Measurements from ENCODE around the gene CDHR5. TPM values are rescaled to one million over a fixed set of nuclear protein-coding genes. Genes with fewer than 3 reads are reported as not detected.
"Not testable (repeated sequence)": the region's sequence is repeated elsewhere in the genome, so short reads cannot be mapped to it uniquely, and the experiment has no call there.

CDHR5 gene
- total RNA-seq, 1 experiment from 2014 or later = not detected

DNA sequence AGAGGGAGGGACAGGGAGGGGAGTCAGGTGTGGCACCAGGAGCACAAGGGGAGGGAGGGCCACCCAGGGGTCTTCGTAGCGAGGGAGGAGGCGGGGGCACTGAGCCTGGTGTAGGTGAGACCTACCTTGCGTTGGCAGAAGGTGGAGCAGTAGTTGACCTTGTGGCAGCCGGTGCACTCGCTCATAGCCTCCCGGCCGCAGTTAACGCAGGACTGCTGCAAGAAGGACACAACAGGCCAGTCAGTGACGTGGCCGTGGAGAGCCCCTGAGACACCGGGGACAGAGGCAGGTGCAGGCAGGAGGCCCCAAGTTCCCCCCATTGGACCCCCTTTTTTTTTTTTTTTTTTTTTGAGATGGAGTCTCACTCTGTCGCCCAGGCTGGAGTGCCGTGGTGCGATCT lies 29.1 kb upstream of the CDHR5 start:
- Histone ChIP-seq H3K4me3 (ENCODE audit: low read length) (no peak overlapping the region), H3K27ac (ENCODE audit: low read length) (no peak overlapping the region), H4K20me1 (ENCODE audit: insufficient read depth, low read depth, low read length) (peaks cover 35% of the 10 kb centered on the region), H3K9ac (ENCODE audit: low read length) (no peak overlapping the region), H3K27me3 (ENCODE audit: low read length) (no peaks in the 10 kb centered on the region), H3K4me2 (ENCODE audit: low read depth, low read length, poor library complexity, severe bottlenecking) (no peak overlapping the region), H3K9me2 (replicated peaks; ENCODE audit: insufficient read depth, low read length) (no peaks in the 10 kb centered on the region), H3K79me2 (ENCODE audit: low read length) (no peaks in the 10 kb centered on the region), H3K36me3 (ENCODE audit: insufficient read depth, low read length) (peaks cover 5% of the 10 kb centered on the region; the same call in 1 of the 2 replicates), H3K4me1 (ENCODE audit: low read length) (no peaks in the 10 kb centered on the region), H3K9me3 (ENCODE audit: low read length) (no peaks in the 10 kb centered on the region), H2AFZ (ENCODE audit: low read length) (no peak overlapping the region)
- DNase-seq = no peak

DNA sequence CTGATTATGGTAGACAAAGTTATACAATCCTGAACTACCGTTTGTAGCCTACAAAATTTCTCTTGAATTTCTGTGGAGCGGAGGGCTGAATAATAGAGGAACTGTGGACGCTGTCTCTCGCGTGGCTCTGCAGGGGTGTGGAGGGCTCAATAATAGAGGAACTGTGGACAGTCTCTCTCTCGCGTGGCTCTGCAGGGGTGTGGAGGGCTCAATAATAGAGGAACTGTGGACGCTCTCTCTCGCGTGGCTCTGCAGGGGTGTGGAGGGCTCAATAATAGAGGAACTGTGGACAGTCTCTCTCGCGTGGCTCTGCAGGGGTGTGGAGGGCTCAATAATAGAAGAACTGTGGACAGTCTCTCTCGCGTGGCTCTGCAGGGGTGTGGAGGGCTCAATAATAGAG lies 28.4 kb upstream of the CDHR5 start:
- H2AFZ ChIP-seq (ENCODE audit: low read length); H3K9me2 ChIP-seq (replicated peaks; ENCODE audit: insufficient read depth, low read length); H3K27me3 ChIP-seq (ENCODE audit: low read length); H3K4me2 ChIP-seq (ENCODE audit: low read depth, low read length, poor library complexity, severe bottlenecking); H3K9ac ChIP-seq (ENCODE audit: low read length); H3K4me3 ChIP-seq (ENCODE audit: low read length); DNase-seq; H3K27ac ChIP-seq (ENCODE audit: low read length); H3K4me1 ChIP-seq (ENCODE audit: low read length); H3K36me3 ChIP-seq (ENCODE audit: insufficient read depth, low read length); H3K9me3 ChIP-seq (ENCODE audit: low read length); H3K79me2 ChIP-seq (ENCODE audit: low read length): not testable (repeated sequence)
- H4K20me1 ChIP-seq (ENCODE audit: insufficient read depth, low read depth, low read length) = peaks cover 29% of the 10 kb centered on the region

DNA sequence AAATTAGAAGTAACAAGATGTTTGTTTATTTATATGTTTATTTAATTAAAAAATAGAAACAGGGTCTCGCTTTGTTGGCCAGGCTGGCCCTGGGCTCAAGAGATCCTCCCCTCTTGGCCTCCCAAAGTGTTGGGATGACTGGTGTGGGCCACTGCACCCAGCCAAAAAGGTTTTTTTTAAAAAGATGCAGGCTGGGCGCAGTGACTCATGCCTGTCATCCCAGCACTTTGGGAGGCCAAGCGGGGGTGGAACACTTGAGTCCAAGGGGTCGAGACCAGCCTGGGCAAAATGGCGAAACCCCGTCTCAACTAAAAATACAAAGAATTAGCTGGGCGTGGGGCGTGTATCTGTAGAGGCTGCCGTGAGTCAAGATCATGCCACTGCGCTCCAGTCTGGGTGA lies 25.7 kb upstream of the CDHR5 start:
- Histone ChIP-seq H3K36me3 (ENCODE audit: insufficient read depth, low read length) (peaks cover 3% of the 10 kb centered on the region; the same call in 1 of the 2 replicates), H3K27ac (ENCODE audit: low read length) (no peak overlapping the region), H3K79me2 (ENCODE audit: low read length) (no peaks in the 10 kb centered on the region), H3K4me2 (ENCODE audit: low read depth, low read length, poor library complexity, severe bottlenecking) (no peak overlapping the region), H3K4me3 (ENCODE audit: low read length) (no peak overlapping the region), H3K9me3 (ENCODE audit: low read length) (no peaks in the 10 kb centered on the region), H2AFZ (ENCODE audit: low read length) (no peak overlapping the region), H3K9ac (ENCODE audit: low read length) (no peak overlapping the region), H3K27me3 (ENCODE audit: low read length) (no peaks in the 10 kb centered on the region), H4K20me1 (ENCODE audit: insufficient read depth, low read depth, low read length) (0 out of 2 replicates have a peak, but pooled peaks cover 12% of the 10 kb centered on the region), H3K4me1 (ENCODE audit: low read length) (peaks cover 11% of the 10 kb centered on the region), H3K9me2 (replicated peaks; ENCODE audit: insufficient read depth, low read length) (no peaks in the 10 kb centered on the region)
- no peak for DNase-seq

DNA sequence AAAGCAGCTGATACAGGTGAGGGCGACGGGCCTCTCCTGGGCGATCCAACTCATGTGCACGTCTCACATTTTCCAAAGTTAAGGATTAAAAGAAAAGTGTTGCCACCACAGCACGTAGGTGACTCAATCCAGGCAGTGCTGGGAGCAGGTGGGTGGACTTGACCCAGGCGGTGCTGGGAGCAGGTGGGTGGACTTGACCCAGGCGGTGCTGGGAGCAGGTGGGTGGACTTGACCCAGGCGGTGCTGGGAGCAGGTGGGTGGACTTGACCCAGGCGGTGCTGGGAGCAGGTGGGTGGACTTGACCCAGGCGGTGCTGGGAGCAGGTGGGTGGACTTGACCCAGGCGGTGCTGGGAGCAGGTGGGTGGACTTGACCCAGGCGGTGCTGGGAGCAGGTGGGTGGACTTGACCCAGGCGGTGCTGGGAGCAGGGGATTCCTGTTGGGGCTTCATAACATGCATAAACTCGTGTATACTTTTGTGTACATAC lies 23.0 kb upstream of the CDHR5 start:
- H3K4me3 ChIP-seq (ENCODE audit: low read length); H3K9me2 ChIP-seq (replicated peaks; ENCODE audit: insufficient read depth, low read length); H4K20me1 ChIP-seq (ENCODE audit: insufficient read depth, low read depth, low read length); H2AFZ ChIP-seq (ENCODE audit: low read length); H3K27me3 ChIP-seq (ENCODE audit: low read length); H3K9ac ChIP-seq (ENCODE audit: low read length); H3K4me2 ChIP-seq (ENCODE audit: low read depth, low read length, poor library complexity, severe bottlenecking); H3K36me3 ChIP-seq (ENCODE audit: insufficient read depth, low read length); H3K27ac ChIP-seq (ENCODE audit: low read length); DNase-seq; H3K79me2 ChIP-seq (ENCODE audit: low read length); H3K9me3 ChIP-seq (ENCODE audit: low read length): not testable (repeated sequence)
- H3K4me1 ChIP-seq (ENCODE audit: low read length) = peaks cover 13% of the 10 kb centered on the region

DNA sequence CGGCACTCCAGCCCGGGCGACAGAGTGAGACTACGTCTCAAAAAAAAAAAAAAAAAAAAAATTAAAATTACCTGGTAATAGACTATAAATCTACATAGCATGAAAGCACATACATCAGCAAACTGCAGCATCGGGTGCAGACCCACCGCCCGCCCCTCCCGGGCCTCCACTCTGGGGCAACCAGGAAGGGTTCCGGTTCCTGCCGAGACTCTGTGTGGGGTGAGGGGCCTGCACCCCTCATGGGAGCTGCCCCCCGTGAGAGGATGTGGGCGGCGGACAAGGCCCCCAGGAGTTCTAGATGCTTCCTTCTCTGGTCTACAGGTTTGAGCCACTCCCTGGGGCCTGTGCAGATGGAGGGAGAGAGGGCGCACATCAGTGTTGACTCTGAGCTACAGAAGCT lies 21.5 kb upstream of the CDHR5 start:
- no peaks in the 10 kb centered on the region for H3K9me2 ChIP-seq (replicated peaks; ENCODE audit: insufficient read depth, low read length)
- H3K4me3 ChIP-seq (ENCODE audit: low read length) = no peak overlapping the region
- no peak overlapping the region for H2AFZ ChIP-seq (ENCODE audit: low read length)
- H3K79me2 ChIP-seq (ENCODE audit: low read length) = no peaks in the 10 kb centered on the region
- H3K9me3 ChIP-seq (ENCODE audit: low read length) = no peaks in the 10 kb centered on the region
- H3K4me2 ChIP-seq (ENCODE audit: low read depth, low read length, poor library complexity, severe bottlenecking) = no peak overlapping the region
- peak overlapping the region; percentile 68 for H3K27ac ChIP-seq (ENCODE audit: low read length)
- no peak overlapping the region for H3K9ac ChIP-seq (ENCODE audit: low read length)
- H3K27me3 ChIP-seq (ENCODE audit: low read length) = no peaks in the 10 kb centered on the region
- H3K4me1 ChIP-seq (ENCODE audit: low read length) = peaks cover 13% of the 10 kb centered on the region
- no peak for DNase-seq
- H3K36me3 ChIP-seq (ENCODE audit: insufficient read depth, low read length) = peaks cover 6% of the 10 kb centered on the region; the same call in 1 of the 2 replicates
- H4K20me1 ChIP-seq (ENCODE audit: insufficient read depth, low read depth, low read length) = no peaks in the 10 kb centered on the region

DNA sequence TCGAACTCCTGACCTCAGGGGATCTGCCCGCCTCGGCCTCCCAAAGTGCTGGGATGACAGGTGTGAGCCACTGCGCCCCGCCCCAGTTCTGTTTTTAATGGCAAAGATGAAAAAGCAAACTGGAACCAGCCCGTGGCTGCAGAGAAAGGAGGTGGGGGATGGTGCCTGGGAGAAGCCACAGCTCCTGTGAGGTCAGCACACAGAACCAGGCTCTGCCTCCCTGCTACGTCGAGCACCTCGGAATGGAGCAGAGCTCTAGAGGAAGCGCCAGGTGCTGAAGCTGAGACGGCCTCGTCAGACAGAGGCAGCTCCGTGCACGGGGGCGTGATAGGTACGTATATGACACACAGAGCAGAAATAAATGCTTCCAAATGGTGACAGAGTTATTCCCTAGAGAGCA lies 20.8 kb upstream of the CDHR5 start:
- H3K9me2 ChIP-seq (replicated peaks; ENCODE audit: insufficient read depth, low read length) = no peaks in the 10 kb centered on the region
- H3K4me1 ChIP-seq (ENCODE audit: low read length) = peaks cover 13% of the 10 kb centered on the region
- no peak overlapping the region for H2AFZ ChIP-seq (ENCODE audit: low read length)
- no peak overlapping the region for H3K4me3 ChIP-seq (ENCODE audit: low read length)
- no peaks in the 10 kb centered on the region for H3K27me3 ChIP-seq (ENCODE audit: low read length)
- 0 out of 2 replicates have a peak overlapping the region, but pooled peaks have one; percentile 68 for H3K27ac ChIP-seq (ENCODE audit: low read length)
- no peak for DNase-seq
- no peaks in the 10 kb centered on the region for H4K20me1 ChIP-seq (ENCODE audit: insufficient read depth, low read depth, low read length)
- peaks cover 6% of the 10 kb centered on the region; the same call in 1 of the 2 replicates for H3K36me3 ChIP-seq (ENCODE audit: insufficient read depth, low read length)
- H3K9me3 ChIP-seq (ENCODE audit: low read length) = no peaks in the 10 kb centered on the region
- H3K79me2 ChIP-seq (ENCODE audit: low read length) = no peaks in the 10 kb centered on the region
- H3K4me2 ChIP-seq (ENCODE audit: low read depth, low read length, poor library complexity, severe bottlenecking) = no peak overlapping the region
- no peak overlapping the region for H3K9ac ChIP-seq (ENCODE audit: low read length)

DNA sequence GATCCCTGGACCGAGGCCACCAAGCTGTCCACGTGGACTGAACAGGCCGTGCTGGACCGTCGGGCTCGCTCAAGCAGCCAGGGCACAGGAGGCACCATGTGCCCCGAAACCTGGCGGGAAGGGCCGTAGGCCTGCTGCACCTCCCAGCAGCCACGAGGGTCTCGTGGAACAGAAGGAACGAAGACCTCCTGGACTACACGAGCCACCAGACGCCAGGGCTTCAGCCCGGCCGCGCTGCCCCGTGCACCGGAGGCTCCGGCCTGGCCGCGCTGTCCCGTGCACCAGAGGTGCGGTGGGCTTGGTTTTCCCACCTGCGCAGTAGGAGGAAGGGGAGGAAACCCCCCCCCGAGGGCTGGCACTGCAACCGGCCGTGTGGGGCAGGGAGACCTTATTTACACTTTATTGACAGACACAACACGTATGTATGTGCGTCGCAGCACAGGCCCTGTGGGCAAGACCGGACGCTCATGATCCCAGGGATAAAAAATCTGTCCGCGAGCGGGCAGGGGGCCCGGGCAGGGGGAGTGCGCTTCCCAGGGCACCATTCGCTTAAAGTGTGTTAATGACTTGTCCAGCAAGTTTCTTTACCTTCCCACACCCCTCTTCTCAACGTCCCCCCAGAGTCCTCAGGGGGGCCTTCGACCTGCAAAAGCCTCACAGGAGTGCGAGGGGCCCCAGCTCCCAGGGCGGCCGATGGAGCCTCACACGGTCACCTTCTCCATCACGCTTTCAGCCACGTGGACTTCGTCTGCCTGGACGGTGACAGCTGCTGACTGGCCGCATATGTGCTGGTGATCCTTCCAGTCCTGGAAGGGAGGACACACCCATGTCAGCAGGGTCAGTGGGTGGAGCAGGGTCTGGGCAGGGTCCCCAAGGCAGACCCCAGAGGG lies 19.3 kb upstream of the CDHR5 start:
- Histone ChIP-seq H3K9me2 (replicated peaks; ENCODE audit: insufficient read depth, low read length) (no peaks in the 10 kb centered on the region), H3K9me3 (ENCODE audit: low read length) (no peaks in the 10 kb centered on the region), H3K27ac (ENCODE audit: low read length) (no peak overlapping the region), H3K4me2 (ENCODE audit: low read depth, low read length, poor library complexity, severe bottlenecking) (no peak overlapping the region), H3K4me1 (ENCODE audit: low read length) (peaks cover 13% of the 10 kb centered on the region), H4K20me1 (ENCODE audit: insufficient read depth, low read depth, low read length) (no peaks in the 10 kb centered on the region), H2AFZ (ENCODE audit: low read length) (no peak overlapping the region), H3K27me3 (ENCODE audit: low read length) (no peaks in the 10 kb centered on the region), H3K9ac (ENCODE audit: low read length) (no peak overlapping the region), H3K79me2 (ENCODE audit: low read length) (no peaks in the 10 kb centered on the region), H3K36me3 (ENCODE audit: insufficient read depth, low read length) (peaks cover 6% of the 10 kb centered on the region; the same call in 1 of the 2 replicates), H3K4me3 (ENCODE audit: low read length) (no peak overlapping the region)
- no peak for DNase-seq

DNA sequence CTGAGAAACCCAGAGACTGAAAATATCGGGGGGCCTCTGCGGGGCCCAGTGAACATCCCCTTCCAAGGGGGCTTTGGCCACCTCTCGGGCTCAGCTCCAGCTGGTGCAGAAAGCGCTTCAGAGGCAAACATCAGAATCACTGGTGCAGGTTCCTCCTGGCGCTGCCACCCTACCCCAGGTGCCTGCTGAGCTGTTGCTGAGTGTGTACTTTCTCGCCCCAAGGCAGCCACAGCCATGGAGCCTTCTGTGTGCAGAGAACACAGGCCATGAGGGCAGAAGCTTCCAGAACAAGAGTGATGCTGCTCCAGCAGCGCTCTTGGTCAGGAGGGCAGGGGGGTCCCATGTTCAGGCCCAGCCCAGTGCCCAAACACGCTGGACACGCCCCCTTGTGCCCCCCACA lies 18.6 kb upstream of the CDHR5 start:
- Histone ChIP-seq H3K4me3 (ENCODE audit: low read length) (no peak overlapping the region), H3K9me2 (replicated peaks; ENCODE audit: insufficient read depth, low read length) (no peaks in the 10 kb centered on the region), H2AFZ (ENCODE audit: low read length) (no peak overlapping the region), H3K9me3 (ENCODE audit: low read length) (no peaks in the 10 kb centered on the region), H3K79me2 (ENCODE audit: low read length) (no peaks in the 10 kb centered on the region), H3K4me1 (ENCODE audit: low read length) (peaks cover 13% of the 10 kb centered on the region), H3K4me2 (ENCODE audit: low read depth, low read length, poor library complexity, severe bottlenecking) (no peak overlapping the region), H4K20me1 (ENCODE audit: insufficient read depth, low read depth, low read length) (no peaks in the 10 kb centered on the region), H3K27me3 (ENCODE audit: low read length) (no peaks in the 10 kb centered on the region), H3K27ac (ENCODE audit: low read length) (no peak overlapping the region), H3K9ac (ENCODE audit: low read length) (no peak overlapping the region), H3K36me3 (ENCODE audit: insufficient read depth, low read length) (peaks cover 6% of the 10 kb centered on the region; the same call in 1 of the 2 replicates)
- no peak for DNase-seq

Measured in Karpas-422 (cell line).